ENCODE results near the gene NPEPPS.
"Not testable (repeated sequence)": the region's sequence is repeated elsewhere in the genome, so short reads cannot be mapped to it uniquely, and the experiment has no call there.

The NPEPPS gene, protein sequence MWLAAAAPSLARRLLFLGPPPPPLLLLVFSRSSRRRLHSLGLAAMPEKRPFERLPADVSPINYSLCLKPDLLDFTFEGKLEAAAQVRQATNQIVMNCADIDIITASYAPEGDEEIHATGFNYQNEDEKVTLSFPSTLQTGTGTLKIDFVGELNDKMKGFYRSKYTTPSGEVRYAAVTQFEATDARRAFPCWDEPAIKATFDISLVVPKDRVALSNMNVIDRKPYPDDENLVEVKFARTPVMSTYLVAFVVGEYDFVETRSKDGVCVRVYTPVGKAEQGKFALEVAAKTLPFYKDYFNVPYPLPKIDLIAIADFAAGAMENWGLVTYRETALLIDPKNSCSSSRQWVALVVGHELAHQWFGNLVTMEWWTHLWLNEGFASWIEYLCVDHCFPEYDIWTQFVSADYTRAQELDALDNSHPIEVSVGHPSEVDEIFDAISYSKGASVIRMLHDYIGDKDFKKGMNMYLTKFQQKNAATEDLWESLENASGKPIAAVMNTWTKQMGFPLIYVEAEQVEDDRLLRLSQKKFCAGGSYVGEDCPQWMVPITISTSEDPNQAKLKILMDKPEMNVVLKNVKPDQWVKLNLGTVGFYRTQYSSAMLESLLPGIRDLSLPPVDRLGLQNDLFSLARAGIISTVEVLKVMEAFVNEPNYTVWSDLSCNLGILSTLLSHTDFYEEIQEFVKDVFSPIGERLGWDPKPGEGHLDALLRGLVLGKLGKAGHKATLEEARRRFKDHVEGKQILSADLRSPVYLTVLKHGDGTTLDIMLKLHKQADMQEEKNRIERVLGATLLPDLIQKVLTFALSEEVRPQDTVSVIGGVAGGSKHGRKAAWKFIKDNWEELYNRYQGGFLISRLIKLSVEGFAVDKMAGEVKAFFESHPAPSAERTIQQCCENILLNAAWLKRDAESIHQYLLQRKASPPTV

GRCh38 chr17:47530557-47531232, at the start of gene NPEPPS:
TSS of gene NPEPPS (plus strand) at chr17:47531108. CDS start at chr17:47531301, 193 bp downstream.
- not testable (repeated sequence) for H3K27ac ChIP-seq (ENCODE audit: low read depth, low read length); H3K4me1 ChIP-seq (ENCODE audit: control insufficient read depth, insufficient read depth, low read length); H3K36me3 ChIP-seq (ENCODE audit: control insufficient read depth, insufficient read depth, low read length)

DNA sequence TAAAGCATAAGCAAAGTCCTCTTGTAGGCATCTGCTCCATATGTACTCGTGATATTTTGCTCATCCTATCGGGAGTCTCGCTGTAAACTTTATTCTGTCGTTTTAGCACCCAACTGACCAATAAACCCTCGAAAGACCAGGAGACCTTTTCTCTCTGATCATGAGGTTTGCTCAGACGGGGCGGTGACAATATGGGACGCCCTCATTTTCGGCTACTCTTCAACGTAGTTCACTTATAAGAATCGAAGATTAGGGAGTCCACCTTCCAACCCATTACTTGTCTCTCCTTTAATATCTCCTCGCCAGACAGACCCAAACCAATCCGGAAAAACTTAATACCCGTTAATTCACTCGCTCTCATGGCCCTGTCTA, 39.1 kb upstream of the NPEPPS start:
- H3K9me3 ChIP-seq (ENCODE audit: control insufficient read depth, insufficient read depth, low read depth, low read length); H3K27ac ChIP-seq (ENCODE audit: low read depth, low read length); H3K36me3 ChIP-seq (ENCODE audit: control insufficient read depth, insufficient read depth, low read length); H3K4me1 ChIP-seq (ENCODE audit: control insufficient read depth, insufficient read depth, low read length); H3K27me3 ChIP-seq (ENCODE audit: control insufficient read depth, insufficient read depth, low read length): not testable (repeated sequence)
- Histone ChIP-seq H3K4me3 (ENCODE audit: low read depth, low read length) (peak overlapping the region; percentile 76), H3K9ac (ENCODE audit: low read length) (peak overlapping the region; percentile 86)

More at GRCh38 chr17:47530557-47531232, at the start of gene NPEPPS:
- H3K9me3 ChIP-seq (ENCODE audit: control insufficient read depth, insufficient read depth, low read depth, low read length); H3K27me3 ChIP-seq (ENCODE audit: control insufficient read depth, insufficient read depth, low read length): not testable (repeated sequence)
- Histone ChIP-seq H3K9ac (ENCODE audit: low read length) (peak within 1 kb of the TSS; percentile 50), H3K4me3 (ENCODE audit: low read depth, low read length) (peak within 1 kb of the TSS; percentile 59)

DNA sequence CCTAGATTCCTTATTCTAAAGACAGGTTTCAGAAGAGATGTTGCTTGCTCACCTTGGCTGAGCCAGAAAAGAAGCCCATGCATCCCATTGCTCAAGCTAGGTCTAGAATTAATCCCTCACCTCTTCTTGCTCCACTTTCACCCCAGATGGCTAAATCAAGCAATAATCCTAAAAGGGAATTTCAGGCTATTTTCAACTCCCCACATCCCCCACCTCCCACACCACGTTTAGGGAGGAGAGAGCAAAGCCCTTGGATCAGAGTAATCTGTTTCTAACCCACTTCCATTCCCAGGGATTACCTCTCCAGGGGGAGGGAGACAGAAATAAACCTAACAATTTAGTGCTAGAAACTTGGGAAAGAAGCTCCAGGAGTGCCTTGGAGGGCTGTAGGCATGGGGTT, 31.8 kb upstream of the NPEPPS start:
- not testable (repeated sequence) for H3K4me3 ChIP-seq (ENCODE audit: low read depth, low read length); H3K27ac ChIP-seq (ENCODE audit: low read depth, low read length); H3K36me3 ChIP-seq (ENCODE audit: control insufficient read depth, insufficient read depth, low read length); H3K9ac ChIP-seq (ENCODE audit: low read length); H3K4me1 ChIP-seq (ENCODE audit: control insufficient read depth, insufficient read depth, low read length); H3K27me3 ChIP-seq (ENCODE audit: control insufficient read depth, insufficient read depth, low read length); H3K9me3 ChIP-seq (ENCODE audit: control insufficient read depth, insufficient read depth, low read depth, low read length)

DNA sequence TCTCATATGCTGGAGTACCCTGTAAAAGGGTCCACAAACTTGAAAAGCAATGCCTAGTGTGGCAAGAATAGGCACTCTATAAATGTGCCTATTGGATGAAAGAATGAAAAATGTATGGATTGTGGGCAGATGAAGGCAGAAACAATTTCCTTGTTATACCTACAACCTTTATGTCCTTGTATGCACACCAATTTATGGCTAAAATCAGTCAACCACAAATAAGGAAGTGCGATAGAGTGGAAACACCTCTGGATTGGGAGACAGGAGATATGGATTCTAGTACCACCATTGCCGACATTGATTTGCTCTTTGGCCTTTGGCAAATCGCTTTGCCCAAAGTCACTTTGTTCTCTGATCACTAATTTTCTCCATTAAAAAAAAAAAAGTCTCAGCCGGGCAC, 31.4 kb upstream of the NPEPPS start:
- H3K36me3 ChIP-seq (ENCODE audit: control insufficient read depth, insufficient read depth, low read length); H3K27ac ChIP-seq (ENCODE audit: low read depth, low read length); H3K9me3 ChIP-seq (ENCODE audit: control insufficient read depth, insufficient read depth, low read depth, low read length); H3K4me3 ChIP-seq (ENCODE audit: low read depth, low read length); H3K4me1 ChIP-seq (ENCODE audit: control insufficient read depth, insufficient read depth, low read length); H3K27me3 ChIP-seq (ENCODE audit: control insufficient read depth, insufficient read depth, low read length); H3K9ac ChIP-seq (ENCODE audit: low read length): not testable (repeated sequence)

- not testable (repeated sequence) for H3K36me3 ChIP-seq (ENCODE audit: control insufficient read depth, insufficient read depth, low read length); H3K9ac ChIP-seq (ENCODE audit: low read length); H3K9me3 ChIP-seq (ENCODE audit: control insufficient read depth, insufficient read depth, low read depth, low read length); H3K27ac ChIP-seq (ENCODE audit: low read depth, low read length); H3K4me3 ChIP-seq (ENCODE audit: low read depth, low read length); H3K4me1 ChIP-seq (ENCODE audit: control insufficient read depth, insufficient read depth, low read length); H3K27me3 ChIP-seq (ENCODE audit: control insufficient read depth, insufficient read depth, low read length)
Measured at GRCh38 chr17:47500620-47501019, 30.3 kb upstream of the NPEPPS start.

- not testable (repeated sequence) for H3K4me1 ChIP-seq (ENCODE audit: control insufficient read depth, insufficient read depth, low read length); H3K27me3 ChIP-seq (ENCODE audit: control insufficient read depth, insufficient read depth, low read length); H3K9me3 ChIP-seq (ENCODE audit: control insufficient read depth, insufficient read depth, low read depth, low read length); H3K27ac ChIP-seq (ENCODE audit: low read depth, low read length); H3K9ac ChIP-seq (ENCODE audit: low read length); H3K4me3 ChIP-seq (ENCODE audit: low read depth, low read length); H3K36me3 ChIP-seq (ENCODE audit: control insufficient read depth, insufficient read depth, low read length)
Measured at GRCh38 chr17:47502122-47502731, 28.7 kb upstream of the NPEPPS start.

DNA sequence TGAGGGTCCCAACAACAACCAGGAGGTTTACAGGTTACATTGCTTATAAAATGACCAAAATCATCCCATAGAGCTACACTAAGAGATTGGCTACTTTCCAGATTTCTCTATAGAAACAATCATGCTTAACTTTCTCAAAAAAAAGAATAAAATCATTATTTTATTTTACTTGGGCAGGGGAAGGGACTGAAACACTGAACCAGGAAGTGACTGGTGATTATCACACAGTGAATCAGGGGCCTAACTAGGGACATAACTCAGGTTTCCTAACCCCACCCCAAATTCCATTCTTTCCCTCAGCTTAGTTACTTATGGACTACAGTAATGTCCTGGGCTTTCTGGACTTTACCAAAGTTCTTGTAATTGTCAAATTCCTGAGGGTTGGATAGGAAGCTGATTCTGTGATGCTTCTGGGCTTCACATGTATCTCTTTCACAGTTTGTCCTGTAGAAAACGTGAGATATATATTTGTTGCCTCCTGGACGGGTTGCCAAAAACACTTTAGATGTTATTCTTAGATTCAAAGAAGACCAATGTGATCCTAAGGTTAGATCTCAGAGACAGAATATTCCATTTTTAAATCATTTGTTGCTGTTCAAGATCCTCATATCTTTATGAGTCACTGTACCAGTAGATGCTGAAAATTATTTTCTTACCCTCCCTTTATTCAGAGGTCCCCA, 28.0 kb upstream of the NPEPPS start:
- not testable (repeated sequence) for H3K27me3 ChIP-seq (ENCODE audit: control insufficient read depth, insufficient read depth, low read length); H3K36me3 ChIP-seq (ENCODE audit: control insufficient read depth, insufficient read depth, low read length); H3K4me3 ChIP-seq (ENCODE audit: low read depth, low read length); H3K9me3 ChIP-seq (ENCODE audit: control insufficient read depth, insufficient read depth, low read depth, low read length); H3K27ac ChIP-seq (ENCODE audit: low read depth, low read length); H3K9ac ChIP-seq (ENCODE audit: low read length); H3K4me1 ChIP-seq (ENCODE audit: control insufficient read depth, insufficient read depth, low read length)

- not testable (repeated sequence) for H3K27me3 ChIP-seq (ENCODE audit: control insufficient read depth, insufficient read depth, low read length); H3K4me1 ChIP-seq (ENCODE audit: control insufficient read depth, insufficient read depth, low read length); H3K27ac ChIP-seq (ENCODE audit: low read depth, low read length); H3K4me3 ChIP-seq (ENCODE audit: low read depth, low read length); H3K9me3 ChIP-seq (ENCODE audit: control insufficient read depth, insufficient read depth, low read depth, low read length); H3K9ac ChIP-seq (ENCODE audit: low read length); H3K36me3 ChIP-seq (ENCODE audit: control insufficient read depth, insufficient read depth, low read length)
Measured at GRCh38 chr17:47511701-47512146, 19.2 kb upstream of the NPEPPS start.

DNA sequence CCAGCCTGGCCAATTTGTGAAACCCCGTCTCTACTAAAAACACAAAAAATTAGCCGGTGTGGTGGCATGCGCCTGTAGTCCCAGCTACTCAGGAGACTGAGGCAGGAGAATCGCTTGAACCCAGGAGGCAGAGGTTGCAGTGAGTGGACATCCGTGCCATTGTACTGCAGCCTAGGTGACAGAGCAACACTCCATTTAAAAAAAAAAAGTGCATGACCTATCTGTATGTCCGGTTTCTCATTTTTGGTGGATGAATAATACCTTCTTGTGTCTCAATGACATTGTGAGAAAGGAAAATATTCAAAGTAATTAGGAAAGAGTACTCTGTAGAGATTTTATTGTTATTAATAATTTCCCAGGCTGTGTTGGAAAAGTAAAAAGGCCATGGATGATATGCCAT, 17.6 kb upstream of the NPEPPS start:
- H3K9me3 ChIP-seq (ENCODE audit: control insufficient read depth, insufficient read depth, low read depth, low read length); H3K36me3 ChIP-seq (ENCODE audit: control insufficient read depth, insufficient read depth, low read length); H3K27ac ChIP-seq (ENCODE audit: low read depth, low read length); H3K9ac ChIP-seq (ENCODE audit: low read length); H3K4me3 ChIP-seq (ENCODE audit: low read depth, low read length); H3K4me1 ChIP-seq (ENCODE audit: control insufficient read depth, insufficient read depth, low read length); H3K27me3 ChIP-seq (ENCODE audit: control insufficient read depth, insufficient read depth, low read length): not testable (repeated sequence)

DNA sequence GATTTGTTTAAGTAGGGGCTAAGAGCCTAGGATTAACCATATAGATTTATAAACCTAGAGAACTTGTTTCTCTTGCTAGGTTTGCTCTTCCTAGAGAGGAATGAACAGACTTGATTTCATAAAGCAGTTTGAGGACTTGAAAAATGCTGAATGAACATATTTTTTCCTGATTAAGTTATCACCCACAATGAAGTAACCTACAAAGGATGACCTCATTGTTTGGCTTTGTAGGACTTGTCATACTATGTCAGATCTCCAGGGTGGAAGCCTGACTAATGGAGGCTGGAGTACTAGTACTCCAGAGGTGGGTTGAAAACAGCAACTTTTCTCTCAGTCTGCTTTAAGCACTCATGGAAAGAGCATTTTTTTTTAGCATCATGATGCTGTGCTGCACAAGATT, 12.0 kb upstream of the NPEPPS start:
- H3K9ac ChIP-seq (ENCODE audit: low read length); H3K27me3 ChIP-seq (ENCODE audit: control insufficient read depth, insufficient read depth, low read length); H3K4me3 ChIP-seq (ENCODE audit: low read depth, low read length); H3K27ac ChIP-seq (ENCODE audit: low read depth, low read length); H3K36me3 ChIP-seq (ENCODE audit: control insufficient read depth, insufficient read depth, low read length); H3K9me3 ChIP-seq (ENCODE audit: control insufficient read depth, insufficient read depth, low read depth, low read length); H3K4me1 ChIP-seq (ENCODE audit: control insufficient read depth, insufficient read depth, low read length): not testable (repeated sequence)
